ENCODE data around the gene RAPGEF6.

DNA sequence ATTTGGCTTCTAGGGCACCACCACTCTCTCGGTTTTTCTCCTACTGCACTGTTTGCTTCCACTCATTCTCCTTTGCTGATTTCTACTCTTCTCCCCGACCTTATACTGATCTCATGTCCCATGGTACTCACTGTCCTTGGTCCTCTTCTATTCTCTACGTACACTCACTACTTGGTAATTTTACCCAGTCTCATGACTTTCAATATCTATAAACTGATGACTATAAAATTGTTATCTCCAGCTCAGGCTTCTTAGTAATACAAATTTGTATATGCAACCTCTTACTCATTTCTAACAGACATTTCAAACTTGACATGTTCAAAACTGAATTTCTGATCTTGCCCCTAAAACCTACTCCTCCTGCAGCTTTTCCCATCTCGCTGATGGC lies 4.1 kb downstream of the RAPGEF6 start:
- TF ChIP-seq, protein P1, sequence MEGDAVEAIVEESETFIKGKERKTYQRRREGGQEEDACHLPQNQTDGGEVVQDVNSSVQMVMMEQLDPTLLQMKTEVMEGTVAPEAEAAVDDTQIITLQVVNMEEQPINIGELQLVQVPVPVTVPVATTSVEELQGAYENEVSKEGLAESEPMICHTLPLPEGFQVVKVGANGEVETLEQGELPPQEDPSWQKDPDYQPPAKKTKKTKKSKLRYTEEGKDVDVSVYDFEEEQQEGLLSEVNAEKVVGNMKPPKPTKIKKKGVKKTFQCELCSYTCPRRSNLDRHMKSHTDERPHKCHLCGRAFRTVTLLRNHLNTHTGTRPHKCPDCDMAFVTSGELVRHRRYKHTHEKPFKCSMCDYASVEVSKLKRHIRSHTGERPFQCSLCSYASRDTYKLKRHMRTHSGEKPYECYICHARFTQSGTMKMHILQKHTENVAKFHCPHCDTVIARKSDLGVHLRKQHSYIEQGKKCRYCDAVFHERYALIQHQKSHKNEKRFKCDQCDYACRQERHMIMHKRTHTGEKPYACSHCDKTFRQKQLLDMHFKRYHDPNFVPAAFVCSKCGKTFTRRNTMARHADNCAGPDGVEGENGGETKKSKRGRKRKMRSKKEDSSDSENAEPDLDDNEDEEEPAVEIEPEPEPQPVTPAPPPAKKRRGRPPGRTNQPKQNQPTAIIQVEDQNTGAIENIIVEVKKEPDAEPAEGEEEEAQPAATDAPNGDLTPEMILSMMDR (optimal IDR thresholded peaks at IDR 0.05 in 1 of 3, IDR thresholded peaks at IDR 0.05 in 1 of 3, conservative IDR thresholded peaks at IDR 0.05 in 1 of 3; ENCODE audit: extremely low read depth in 1 of 3, insufficient read depth in 2 of 3, low read length in 3 of 3) = no peak
- no peak for TF ChIP-seq EZH2 (IDR thresholded peaks at IDR 0.05; ENCODE audit: low read length)

Data from keratinocyte (primary cell).